GM18502 (cell line): Measurements from ENCODE around the gene MACF1.
A peak's percentile ranks its signal among the peaks of the same experiment; 100 is the strongest.

Experiments
- ATAC-seq: cut with Tn5 transposase; IDR thresholded peaks from one replicate; pipeline ENCODE4 v1.9.1; 2021; ENCODE audit warnings: mild to moderate bottlenecking; ENCODE audit not compliant: unreplicated experiment, poor library complexity

MACF1 gene

DNA sequence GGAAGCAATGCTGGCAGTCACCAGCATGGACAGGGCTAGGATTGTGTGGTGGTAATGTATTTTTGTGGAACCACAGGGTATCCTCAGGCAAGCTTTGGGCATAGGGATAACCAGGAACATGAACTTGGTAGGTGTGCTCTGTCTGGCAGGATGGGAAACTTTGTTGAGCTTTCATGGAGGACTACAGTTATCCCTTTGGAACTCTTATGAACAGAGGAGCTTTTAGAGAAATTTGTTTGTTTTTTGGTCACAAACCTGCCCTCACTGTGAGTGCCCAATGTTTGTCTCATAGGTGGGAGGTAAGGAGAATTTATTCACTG is 54.4 kb downstream of the MACF1 start:
- ATAC-seq, result no peak

DNA sequence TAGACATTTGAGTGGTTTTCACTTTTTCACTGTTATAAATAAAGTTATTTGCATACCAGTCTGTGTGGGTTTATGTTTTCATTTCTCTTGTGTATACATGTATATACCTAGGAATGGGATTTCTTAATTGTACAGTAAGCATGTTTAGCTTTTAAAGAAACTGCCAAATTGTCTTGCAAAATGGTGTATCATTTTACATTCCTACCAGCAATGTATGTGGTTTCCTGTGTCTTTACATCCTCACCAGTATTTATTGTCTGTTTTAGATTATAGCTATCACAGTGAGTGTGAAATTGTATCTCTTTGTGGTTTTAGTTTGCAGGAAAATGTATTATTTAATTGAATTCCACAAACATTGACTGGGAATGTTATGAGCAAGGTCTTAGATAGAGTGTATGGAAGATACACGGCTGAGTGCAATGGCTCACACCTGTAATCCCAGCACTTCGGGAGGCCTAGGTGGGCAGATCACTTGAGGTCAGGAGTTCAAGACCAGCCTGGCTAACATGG is 57.3 kb downstream of the MACF1 start:
- ATAC-seq, result no peak

DNA sequence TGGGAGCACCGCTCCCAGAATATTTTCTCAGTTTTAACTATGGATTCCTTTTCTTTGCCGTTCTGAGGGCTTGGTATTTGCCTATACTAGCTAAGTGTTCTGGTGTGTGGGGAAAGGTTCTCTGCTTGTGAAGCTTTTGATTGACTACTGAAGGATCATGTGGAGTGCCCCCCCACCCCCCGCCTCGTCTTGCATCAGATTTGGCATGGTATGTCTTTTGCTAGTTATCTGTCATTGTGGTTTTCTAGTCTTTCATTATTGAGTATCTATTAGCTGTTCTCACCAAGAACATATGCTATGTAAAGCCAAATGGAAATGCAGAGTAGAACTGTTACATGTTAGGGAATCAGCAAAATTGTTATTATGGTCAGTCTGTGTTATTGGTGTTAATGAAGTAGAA is 58.3 kb downstream of the MACF1 start:
- ATAC-seq, result no peak

DNA sequence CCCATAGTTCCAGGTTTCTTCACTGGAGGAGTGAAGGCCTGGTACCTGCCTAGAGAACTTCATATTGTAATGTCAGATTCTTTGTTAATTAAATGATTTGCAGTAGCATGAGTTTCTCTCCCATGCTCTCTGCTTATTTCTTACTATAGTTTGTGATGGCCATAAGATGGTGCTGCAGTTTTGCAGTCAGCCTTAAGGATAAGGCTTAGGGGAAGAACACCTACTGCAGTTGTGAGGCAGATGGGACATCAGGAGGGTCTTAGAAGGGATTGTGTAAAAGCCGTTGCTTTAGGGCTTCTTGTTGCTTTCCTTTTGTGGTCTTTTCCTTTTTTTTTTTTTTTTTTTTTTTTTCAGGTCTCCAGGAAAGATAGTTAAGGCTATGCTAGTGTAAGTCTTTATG is 61.8 kb downstream of the MACF1 start:
- no peak for ATAC-seq

- ATAC-seq, result no peak
These were observed 62.3 kb downstream of the MACF1 start for GRCh38 chr1:39266792-39267191.

GRCh38 chr1:39268112-39268581 is 63.7 kb downstream of the MACF1 start:
- no peak for ATAC-seq

GRCh38 chr1:39268906-39269305 is 64.4 kb downstream of the MACF1 start:
- no peak for ATAC-seq

- no peak for ATAC-seq
These were observed 64.9 kb downstream of the MACF1 start for GRCh38 chr1:39269349-39269748.

GRCh38 chr1:39269791-39270342 is 65.4 kb downstream of the MACF1 start:
- ATAC-seq, result peak; percentile 72

GRCh38 chr1:39270368-39270767 is 65.9 kb downstream of the MACF1 start:
- ATAC-seq, result no peak

GRCh38 chr1:39272027-39272797 is 67.7 kb downstream of the MACF1 start:
- ATAC-seq, result peak; percentile 64

DNA sequence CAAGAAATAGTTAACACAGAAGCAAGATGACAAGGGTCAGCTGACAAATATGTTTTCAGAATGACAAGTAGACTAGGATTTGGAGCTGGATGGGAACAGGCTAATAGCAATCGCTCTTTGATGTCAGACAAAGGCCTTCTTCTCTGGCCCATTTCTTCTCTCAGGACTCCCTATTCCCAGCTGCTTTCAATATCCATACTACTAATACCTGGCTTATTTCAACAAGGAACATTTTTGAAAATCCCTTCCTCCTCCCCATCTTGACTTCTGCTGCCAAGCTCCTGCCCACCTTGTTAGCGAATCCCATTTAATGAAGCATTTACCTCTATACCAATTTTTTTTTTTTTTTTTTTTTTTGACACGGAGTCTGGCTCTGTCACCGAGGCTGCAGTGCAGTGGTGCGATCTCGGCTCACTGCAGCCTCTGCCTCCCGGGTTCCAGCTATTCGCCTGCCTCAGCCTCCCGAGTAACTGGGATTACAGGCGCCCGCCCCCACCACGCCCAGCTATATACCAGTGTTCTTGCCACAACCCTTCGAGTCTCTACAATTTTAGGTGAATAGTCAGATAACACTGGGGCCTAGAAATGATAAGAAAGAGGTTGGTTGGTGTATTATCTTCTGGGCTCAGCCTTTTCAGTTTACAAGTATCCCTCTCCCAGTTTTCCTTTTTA is 68.4 kb downstream of the MACF1 start:
- ATAC-seq, result no peak

DNA sequence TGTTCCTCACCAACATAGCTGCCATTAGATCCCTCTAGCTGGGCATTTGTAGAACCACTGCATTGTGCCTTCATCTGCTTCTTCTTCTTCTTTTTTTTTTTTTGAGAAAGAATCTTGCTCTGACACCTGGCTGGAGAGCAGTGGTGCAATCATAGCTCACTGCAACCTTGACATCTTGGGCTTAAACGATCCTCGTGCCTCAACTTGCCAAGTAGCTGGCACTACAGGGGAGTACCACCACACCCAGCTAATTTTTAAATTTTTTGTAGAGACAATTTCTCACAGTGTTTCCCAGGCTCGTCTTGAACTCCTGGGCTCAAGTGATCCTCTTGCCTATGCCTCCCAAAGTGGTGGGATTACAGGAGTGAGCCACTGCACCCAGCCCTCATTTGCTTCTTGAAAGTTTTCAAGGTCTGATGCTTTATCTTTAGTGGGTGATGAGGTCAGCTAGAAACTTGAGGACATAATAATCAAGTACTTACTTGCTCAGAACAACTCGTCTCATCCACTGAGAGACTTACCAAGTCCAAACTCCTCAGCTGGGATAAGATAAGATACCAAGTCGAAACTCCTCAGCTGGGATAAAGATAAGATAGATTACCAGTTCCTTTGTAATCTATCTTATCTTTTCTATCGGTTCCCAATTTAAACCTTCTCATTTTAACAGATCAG is 71.5 kb downstream of the MACF1 start:
- ATAC-seq, result no peak

DNA sequence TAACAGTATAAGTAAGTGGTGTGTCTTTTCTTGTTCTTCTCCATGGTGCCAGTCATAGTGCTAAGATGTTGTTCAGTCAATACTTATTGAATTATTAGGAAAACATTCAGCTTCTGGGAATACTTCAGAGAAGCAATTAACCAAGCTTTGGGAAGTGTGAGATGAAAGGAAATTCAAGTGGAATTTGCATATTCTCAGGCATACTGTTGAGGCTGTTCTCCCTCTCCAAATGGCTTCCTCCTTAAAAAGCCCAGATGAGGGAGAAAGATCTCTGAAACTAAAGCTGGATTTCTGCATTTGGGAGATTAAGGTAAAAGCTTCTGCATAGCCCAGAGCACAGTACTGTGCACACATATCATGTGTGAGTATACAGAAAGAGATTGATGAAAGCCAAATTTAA is 73.4 kb downstream of the MACF1 start:
- no peak for ATAC-seq

- ATAC-seq, result no peak
These were observed 78.2 kb downstream of the MACF1 start for GRCh38 chr1:39282537-39283216.

DNA sequence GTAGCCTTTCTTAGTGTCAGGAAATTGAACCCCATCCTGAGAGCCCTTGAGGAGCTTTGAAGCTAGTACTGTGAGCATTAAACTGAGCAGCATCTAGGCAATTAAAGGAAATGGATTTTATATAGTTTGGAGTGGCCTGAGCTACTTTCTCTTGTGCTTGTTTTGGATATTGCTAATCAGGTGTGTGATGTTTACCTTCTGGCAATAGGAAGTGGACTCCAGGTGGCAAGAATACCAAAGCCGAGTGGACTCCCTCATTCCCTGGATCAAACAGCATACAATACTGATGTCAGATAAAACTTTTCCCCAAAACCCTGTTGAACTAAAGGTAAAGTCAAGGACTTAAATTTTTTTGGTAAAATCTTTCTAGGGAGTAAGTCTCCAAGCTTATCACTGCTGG is 79.4 kb downstream of the MACF1 start:
- ATAC-seq, result no peak

- no peak for ATAC-seq
These were observed 83.0 kb downstream of the MACF1 start for GRCh38 chr1:39287541-39287940.

GRCh38 chr1:39288735-39289465 is 84.4 kb downstream of the MACF1 start:
- ATAC-seq, result no peak

DNA sequence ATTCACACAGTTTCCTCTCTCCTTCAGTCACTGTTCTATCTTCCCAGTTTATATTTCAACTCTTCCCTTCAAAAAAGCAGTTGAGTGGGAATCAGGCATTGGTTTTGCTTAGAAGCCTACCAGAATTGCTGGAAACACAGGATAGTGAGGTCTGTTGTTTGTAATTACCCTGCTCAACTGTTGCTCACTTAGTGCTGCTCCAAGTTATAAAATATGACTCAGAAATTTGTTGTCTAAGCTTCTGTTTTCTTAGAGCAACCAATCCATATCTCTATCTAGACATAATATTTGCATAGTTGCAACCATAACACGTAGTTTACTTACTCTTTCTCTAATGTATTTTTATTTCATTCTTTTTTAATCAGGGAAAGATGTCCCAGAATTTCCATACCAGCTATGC is 87.9 kb downstream of the MACF1 start:
- ATAC-seq, result no peak
